Measurements from ENCODE around the gene HSBP1L1. TPM values are rescaled to one million over a fixed set of nuclear protein-coding genes. Genes with fewer than 3 reads are reported as not detected.

The HSBP1L1 gene
- total and polyA plus RNA-seq, 2 of the 8 experiments (the other 6 are each of a cell fraction or from before 2014, with no cell fraction given), result 1.0 to 1.3 TPM

DNA sequence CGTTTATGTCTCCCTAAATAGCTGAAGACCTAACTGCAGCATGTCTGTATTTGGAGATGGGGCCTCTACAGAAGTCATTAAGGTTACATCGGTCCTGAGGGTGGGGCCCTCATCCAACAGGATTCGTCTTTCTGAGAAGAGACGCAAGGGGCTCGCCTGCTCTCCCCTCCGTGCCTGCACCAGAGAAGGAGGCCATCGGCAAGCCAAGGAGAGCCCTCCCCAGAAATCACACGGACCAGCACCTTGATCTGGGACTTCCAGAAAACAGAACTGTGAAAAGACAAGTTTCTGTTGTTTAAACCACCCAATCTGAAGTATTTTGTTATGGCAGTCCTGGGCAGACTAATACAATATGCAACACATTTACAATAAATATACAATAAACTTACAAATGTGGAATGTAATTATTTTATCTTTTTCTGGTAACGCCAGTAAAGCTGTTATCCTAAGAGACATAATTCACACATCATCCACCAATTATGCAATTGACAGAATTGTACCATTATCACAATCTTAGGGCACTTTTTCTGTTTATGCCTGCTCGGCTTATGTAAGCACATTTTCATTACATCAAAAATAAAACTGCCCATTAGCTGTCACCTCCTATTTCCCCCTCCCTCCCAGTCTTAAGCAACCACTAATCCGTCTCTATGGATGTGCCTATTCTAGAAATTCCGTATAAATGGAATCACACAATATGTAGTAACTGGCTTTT is 6.1 kb downstream of the HSBP1L1 start:
- Histone ChIP-seq H4K5ac (ENCODE audit: insufficient read length, low read depth, low read length) (no peak overlapping the region), H2BK120ac (replicated peaks; ENCODE audit: low read depth, low read length) (no peak overlapping the region), H3K4me3 (ENCODE audit: extremely low read depth in 1 of 4, insufficient read depth in 2 of 4, low read depth in 3 of 4, low read length in 4 of 4) (no peak overlapping the region), H2AFZ (ENCODE audit: low read length) (no peak overlapping the region), H2BK5ac (ENCODE audit: low read depth, low read length) (no peak overlapping the region), H3K79me1 (ENCODE audit: low read depth, low read length) (peaks cover 2% of the 10 kb centered on the region; the same call in 1 of the 2 replicates), H3K27ac (ENCODE audit: low read depth, low read length) (no peak overlapping the region), H3K9ac (replicated peaks in 1 of 4; ENCODE audit: extremely low read depth in 1 of 4, low read depth in 3 of 4, low read length in 3 of 4) (no peak overlapping the region), H3K14ac (ENCODE audit: insufficient read length) (no peak overlapping the region), H2BK12ac (ENCODE audit: low read depth, low read length) (no peak overlapping the region), H3K36me3 (ENCODE audit: control insufficient read depth in 2 of 4, insufficient read depth in 4 of 4, low read length in 3 of 4) (peaks cover 0 to 29% (median 15%) of the 10 kb centered on the region in 4 experiments), H3K23ac (ENCODE audit: insufficient read length) (no peak overlapping the region), H2BK15ac (ENCODE audit: low read length) (no peak overlapping the region), H3K4me2 (ENCODE audit: insufficient read depth in 1 of 2, low read depth in 2 of 2, low read length in 2 of 2) (no peak overlapping the region), H3K9me3 (ENCODE audit: insufficient read depth in 2 of 2, low read depth in 1 of 2, low read length in 1 of 2) (no peaks in the 10 kb centered on the region), H3K79me2 (ENCODE audit: control insufficient read depth in 1 of 2, insufficient read depth in 2 of 2, low read length in 2 of 2) (peaks cover 0 to 22% of the 10 kb centered on the region in 2 experiments; a peak in 2 of 4 replicates), H3K4ac (replicated peaks; ENCODE audit: insufficient read length, low read depth, low read length) (no peak overlapping the region), H3K4me1 (replicated peaks in 1 of 4; ENCODE audit: control insufficient read depth in 3 of 4, insufficient read depth in 4 of 4, low read length in 3 of 4) (peaks cover 0 to 1% (median under 1%) of the 10 kb centered on the region in 4 experiments; a peak in 3 of 7 replicates), H4K91ac (replicated peaks; ENCODE audit: insufficient read length, low read length) (no peak overlapping the region), H3K56ac (replicated peaks; ENCODE audit: insufficient read length, low read depth, low read length) (no peak overlapping the region), H2AK5ac (ENCODE audit: low read depth, low read length) (no peak overlapping the region), H3K23me2 (ENCODE audit: low read depth, low read length) (no peaks in the 10 kb centered on the region), H4K20me1 (replicated peaks in 1 of 2; ENCODE audit: control insufficient read depth in 1 of 2, insufficient read depth in 2 of 2, low read length in 2 of 2) (peaks cover 3 to 9% of the 10 kb centered on the region in 2 experiments), H3K18ac (ENCODE audit: extremely low read depth, low read length) (no peak overlapping the region), H4K8ac (ENCODE audit: extremely low read depth, insufficient read depth, low read length) (no peak overlapping the region), H2BK20ac (ENCODE audit: low read length) (no peak overlapping the region), H3K27me3 (replicated peaks in 1 of 4; ENCODE audit: control insufficient read depth in 3 of 4, extremely low read depth in 1 of 4, insufficient read depth in 3 of 4, low read length in 3 of 4) (no peaks in the 10 kb centered on the region; a peak in 1 of 7 replicates)
- POLR2A ChIA-PET (ENCODE audit: partially characterized antibody), result interaction anchor here (0.8 kb wide), 1 partner anchor 11 kb away, joined by 3 read pairs; no protein-coding TSS in a partner anchor
- 93% methylated on average over 12 of the region's 12 CpGs; no CpG with 5 or more reads in 1 of the 2 experiments for WGBS, 2 experiments (ENCODE audit: extremely low coverage in 1 of 2, insufficient coverage in 1 of 2, insufficient read length in 1 of 2, insufficient replicate concordance in 2 of 2, low coverage in 1 of 2, low lambda C conversion rate in 2 of 2, missing lambda C conversion rate in 1 of 2)
- DNase-seq (ENCODE audit: low read depth in 1 of 2, low spot score in 2 of 2), result no peak
- TF ChIP-seq RAD21 (IDR thresholded peaks at IDR 0.05 in 1 of 2, conservative IDR thresholded peaks at IDR 0.05 in 1 of 2; ENCODE audit: low read depth in 2 of 2, low read length in 2 of 2) (no peak), EGR1 (IDR thresholded peaks at IDR 0.05; ENCODE audit: borderline replicate concordance, low read depth, low read length) (no peak), SRF (IDR thresholded peaks at IDR 0.05; ENCODE audit: low read depth, low read length) (no peak), RFX5 (IDR thresholded peaks at IDR 0.05; ENCODE audit: borderline replicate concordance, low read depth, low read length) (no peak), BCL11A (IDR thresholded peaks at IDR 0.05; ENCODE audit: low read depth in 2 of 2, low read length in 2 of 2) (no peak)
- CTCF ChIA-PET (ENCODE audit: partially characterized antibody), result no interaction called here
- no peak for FAIRE-seq
